Activated gamma-delta T cell treated with Interleukin-2 at 50 U/mL for 16 hours (primary cell): ENCODE data around the gene XRRA1.
"Not testable (repeated sequence)": the region's sequence is repeated elsewhere in the genome, so short reads cannot be mapped to it uniquely, and the experiment has no call there.

Experiments used
- DNase-seq: peaks from one replicate; pipeline ENCODE4 v3.0.0-alpha.2; 2020

The XRRA1 gene, protein sequence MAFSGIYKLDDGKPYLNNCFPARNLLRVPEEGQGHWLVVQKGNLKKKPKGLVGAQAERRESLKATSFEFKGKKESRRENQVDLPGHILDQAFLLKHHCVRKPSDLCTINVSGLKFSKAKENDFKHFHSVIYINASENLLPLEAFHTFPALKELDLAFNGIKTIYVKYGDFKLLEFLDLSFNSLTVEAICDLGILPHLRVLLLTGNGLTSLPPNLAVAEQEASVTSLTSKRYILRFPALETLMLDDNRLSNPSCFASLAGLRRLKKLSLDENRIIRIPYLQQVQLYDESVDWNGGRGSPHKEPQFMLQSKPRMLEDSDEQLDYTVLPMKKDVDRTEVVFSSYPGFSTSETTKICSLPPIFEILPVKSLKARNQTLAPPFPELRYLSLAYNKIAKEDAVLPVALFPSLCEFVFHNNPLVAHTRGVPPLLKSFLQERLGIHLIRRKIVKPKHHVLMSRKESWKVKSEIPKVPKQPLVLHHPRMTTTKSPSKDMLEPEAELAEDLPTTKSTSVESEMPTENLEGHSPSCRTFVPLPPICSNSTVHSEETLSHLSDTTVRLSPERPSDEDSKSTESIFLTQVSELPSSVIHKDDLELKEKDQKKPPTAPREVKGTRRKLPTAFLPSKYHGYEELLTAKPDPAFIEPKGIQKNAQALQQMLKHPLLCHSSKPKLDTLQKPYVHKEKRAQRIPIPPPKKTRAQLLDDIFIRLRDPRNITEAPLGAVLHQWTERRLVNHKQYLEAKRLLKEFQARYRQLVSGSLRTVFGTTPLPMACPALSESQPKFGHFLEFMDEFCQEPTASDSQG

DNA sequence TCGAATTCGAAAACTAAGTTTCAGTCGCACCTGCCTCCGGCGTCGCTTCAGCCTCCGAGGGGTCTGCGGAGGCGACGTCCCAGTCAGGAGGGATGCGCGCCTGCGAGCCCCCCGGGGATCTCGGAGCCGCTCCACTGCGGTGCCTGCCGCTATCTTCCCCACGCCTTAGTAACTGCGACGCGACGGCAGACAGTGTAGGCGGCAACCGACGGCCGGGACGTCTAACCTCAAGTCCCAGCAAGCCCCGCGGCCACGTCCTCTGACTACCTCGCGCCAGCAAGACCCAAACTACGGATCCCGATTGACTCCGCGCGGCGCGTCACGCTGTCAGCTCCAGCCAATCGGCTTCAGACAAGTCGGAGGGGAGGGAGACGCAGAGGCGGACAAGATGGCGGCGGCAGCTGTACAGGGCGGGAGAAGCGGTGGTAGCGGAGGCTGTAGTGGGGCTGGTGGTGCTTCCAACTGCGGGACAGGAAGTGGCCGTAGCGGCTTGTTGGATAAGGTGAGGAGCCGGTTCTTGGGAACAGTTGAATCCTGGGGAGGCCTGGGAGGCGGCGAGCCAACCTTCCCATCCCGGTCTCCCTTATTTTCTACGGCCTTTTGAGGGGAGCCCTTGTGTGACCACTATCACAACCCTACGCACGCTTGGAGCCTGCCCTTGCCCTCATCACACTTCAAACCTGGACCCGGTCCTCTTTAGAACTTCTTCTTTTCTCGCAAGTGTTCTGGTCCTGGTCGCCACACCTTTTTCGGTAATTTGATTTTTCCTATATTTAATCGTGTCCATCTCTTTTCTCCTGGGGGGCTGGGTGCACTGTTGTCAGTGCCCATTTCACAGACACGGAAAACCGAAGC lies at the start of gene XRRA1, which contains the start of gene SPCS2:
Gene XRRA1 (minus strand): TSS at position 194 of the 855 bp plus-strand sequence. CDS start 8,213 bp downstream, outside the sequence.
Gene SPCS2 (plus strand): TSS at position 369 of the 855 bp plus-strand sequence. CDS start 20 bp downstream, at position 389.
- peak; percentile 96 for DNase-seq

DNA sequence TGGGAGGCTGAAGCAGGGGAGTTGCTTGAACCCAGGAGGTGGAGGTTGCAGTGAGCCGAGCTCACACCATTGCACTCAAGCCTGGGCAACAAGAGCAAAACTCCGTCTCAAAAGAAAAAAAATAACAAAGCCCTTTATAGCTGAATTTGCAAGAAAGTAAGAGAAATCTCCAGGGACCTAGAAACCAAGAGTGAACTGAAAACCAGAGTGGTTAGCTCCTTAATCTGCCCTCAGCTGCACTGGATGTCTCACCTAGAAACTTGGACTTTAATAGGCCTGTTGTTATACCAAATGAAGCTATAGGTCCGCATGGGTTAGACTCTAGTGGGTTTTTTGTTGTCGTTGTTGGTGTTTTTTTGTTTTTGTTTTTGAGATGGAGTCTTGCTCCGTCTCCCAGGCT lies 44.0 kb upstream of the XRRA1 start:
- no peak for DNase-seq

DNA sequence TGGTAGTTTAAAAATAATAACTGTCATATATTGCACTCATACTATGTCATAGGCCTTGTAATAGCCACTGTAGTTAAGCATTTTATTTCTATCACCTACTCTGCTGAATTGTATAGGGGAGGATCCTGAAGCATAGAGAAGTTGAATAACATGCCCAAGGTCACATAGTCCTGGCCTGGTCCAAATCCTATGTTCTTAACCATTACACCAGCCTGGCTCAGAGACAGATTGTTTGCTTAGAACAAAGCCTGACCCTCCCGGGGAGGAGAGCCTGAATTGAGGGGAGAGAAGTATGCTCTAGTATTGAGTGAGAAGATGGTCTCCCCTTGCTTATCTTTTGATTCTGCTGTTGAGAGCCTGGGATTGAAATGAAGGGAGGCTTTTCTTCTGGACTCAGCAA lies 42.0 kb upstream of the XRRA1 start:
- DNase-seq, result no peak

DNA sequence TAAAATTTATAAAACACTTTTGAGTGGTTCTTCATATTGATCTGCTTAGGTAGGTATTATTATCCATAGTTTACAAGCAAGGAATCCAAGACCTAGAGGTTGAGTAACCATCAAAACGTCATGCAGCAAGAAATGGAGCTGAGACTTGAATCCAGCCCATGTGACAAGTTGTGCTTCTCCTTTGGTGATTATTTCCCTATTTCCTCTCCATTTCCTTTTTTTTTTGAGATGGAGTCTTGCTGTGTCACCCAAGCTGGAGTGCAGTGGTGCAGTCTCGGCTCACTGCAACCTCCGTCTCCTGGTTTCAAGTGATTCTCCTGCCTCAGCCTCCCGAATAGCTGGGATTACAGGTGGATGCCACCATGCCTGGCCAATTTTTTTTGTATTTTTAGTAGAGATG lies 41.3 kb upstream of the XRRA1 start:
- not testable (repeated sequence) for DNase-seq

DNA sequence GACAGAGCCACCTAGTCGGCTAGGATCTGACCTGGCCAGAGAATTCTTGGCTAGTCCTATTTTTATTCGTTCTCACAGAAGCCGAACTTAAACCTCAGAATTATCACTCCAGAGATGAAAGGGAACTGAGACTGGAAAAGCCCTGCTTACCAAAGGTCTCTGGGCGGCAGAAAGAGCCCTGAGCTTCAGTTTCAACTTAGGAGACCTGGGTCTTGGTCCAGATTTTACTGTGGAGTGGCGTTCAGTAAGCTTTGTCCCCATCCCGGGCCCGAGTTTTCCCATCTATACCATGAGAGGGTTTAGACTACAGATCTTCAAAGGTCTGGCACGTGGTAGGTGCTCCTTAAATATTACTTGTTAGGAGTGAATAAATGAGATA lies 40.4 kb upstream of the XRRA1 start:
- no peak for DNase-seq

DNA sequence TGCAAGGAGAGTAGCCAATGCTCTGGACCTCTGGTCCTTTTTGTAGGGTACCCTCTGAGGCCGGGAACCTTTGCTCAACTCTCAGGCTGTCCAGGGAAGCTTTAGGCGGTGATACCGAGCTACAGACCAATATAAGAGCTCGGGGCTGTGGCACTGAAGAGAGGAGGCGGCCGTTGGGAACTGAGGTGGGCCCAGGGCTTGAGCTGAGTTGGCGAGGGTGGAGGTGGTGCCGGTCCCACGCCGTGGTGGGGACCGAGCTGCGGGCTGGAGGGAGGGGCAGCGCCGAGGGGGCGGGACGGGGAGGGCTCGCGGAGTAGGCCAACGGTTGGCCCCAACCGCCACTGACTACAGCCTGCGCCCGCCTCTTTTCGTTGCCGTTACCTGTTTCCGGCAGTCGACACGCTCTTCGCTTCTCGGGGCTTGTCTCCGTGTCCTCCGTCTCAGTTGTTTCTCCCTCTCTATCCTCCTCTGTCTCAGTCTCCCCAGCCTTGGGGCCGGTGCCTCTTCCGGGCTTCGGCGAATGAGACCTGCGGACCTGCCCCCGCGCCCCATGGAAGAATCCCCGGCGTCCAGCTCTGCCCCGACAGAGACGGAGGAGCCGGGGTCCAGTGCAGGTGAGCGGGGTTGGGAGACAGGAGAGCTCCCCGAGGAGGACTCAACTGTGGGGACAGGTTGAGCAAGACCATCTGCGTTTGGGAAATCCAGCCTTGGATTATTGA lies 39.8 kb upstream of the XRRA1 start, which contains the start of gene NEU3:
Gene NEU3 (plus strand): TSS at position 393 of the 719 bp plus-strand sequence. CDS start 128 bp downstream, at position 521.
- peak; percentile 79 for DNase-seq

DNA sequence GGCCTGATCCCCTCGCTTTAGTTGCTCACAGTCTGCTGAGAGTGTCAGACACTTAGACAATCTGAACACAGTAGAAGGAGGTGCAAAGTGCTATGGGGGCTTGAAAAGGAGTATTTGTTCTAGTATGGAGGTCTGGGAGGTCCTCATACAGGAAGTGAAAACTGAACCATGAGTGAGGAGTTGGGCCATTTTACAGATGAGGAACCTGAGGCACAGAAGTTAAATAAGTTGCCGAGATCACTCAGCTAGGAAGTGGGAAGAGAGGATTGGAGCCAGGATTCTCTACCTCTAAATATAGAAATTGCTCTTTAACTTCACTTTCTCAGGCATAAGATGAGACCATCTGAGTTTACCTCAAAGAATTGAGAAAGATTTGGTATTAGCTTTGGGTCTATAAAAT lies 35.8 kb upstream of the XRRA1 start:
- DNase-seq, result no peak

DNA sequence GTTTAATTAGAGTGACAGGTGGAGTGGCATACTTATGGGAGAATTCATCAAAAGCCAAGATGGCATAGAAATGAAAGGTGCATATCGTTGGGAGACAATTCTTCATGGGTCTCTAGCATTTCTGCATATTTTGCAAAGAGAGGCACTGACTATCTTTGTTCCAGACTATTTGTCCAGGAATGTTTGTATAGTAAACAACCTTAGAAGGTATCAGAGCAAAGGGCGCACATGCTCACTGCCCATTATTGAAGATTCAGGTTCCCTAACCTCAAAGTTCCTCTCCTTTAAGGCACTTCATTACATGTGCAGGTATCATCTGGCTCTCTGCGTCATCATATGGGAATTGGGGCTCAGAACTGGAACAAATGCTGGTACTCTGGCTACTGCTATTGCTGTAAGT lies 35.2 kb upstream of the XRRA1 start:
- no peak for DNase-seq

DNA sequence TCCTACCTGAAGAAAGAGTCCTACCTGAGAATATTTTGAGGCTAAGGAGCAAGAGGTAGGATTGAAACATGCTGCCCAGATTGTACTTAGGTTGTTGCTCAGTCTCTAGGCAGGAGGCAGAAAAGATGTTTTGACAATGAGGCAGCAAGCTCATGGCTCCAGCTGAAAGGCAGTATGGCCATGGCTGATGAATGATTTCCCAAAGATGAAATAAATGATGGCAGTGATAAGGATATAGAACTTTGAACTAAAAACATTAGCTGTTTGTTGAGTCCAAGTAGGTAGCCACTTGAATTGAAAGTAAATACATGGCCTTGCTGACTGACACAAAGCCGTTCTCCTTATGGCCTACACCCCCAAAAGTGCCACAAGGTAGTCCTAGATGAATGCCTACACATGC lies 33.0 kb upstream of the XRRA1 start:
- DNase-seq, result no peak

DNA sequence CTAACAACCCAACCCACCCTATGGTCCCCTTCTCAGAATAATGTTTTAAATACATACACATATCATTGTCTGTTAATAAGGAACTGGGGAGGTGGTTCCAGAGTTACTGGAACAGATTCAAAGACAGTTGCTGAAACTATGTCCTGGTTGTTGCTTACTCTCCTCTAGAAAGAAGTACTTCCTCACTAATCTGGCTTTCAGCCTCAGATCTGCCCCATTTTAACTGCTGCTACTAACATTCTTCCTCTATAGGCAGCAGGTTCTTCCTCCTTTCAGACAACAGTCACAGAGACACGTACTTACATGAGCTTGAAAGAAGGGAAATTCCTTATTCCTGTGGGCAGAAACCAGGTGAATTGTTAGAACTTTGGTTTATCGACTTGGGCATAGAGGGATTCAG lies 31.7 kb upstream of the XRRA1 start:
- no peak for DNase-seq

DNA sequence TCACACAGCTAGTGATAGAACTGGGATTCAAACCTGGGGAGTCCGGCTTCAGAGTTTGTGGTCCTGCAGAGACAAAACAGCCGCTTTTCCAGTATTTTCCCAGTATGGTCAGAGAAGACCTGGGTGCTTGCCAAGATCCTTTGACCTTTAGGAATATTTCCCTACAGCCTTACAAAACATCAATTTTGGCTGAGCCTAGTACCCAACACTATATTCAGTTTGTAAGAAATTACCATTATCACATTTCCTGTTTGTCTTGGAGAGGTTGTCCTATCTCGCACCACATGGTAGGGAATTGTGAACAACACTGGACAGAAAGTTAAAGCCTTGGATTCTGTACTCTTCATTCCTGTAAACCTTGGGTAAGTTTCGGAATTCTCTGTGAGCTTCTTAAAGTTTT lies 29.1 kb upstream of the XRRA1 start:
- DNase-seq, result no peak

DNA sequence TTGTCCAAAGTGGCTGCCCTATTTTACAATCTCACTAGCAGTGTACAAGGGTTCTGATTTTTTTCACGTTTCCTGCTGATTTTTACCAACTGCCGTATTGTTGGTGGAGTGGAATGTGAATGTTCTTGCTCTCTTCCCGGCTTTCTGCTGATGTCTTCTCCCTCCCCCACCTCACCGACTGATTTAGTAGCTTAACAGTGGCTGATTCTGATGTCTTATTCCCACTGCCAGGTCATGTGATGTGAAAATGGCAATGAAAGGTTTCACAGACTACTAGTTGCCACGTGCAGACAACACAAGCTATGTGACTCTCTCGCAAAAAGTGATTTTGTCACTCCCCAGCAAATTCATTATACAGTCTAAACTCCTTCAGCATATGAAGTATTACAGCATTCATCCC lies 22.5 kb upstream of the XRRA1 start:
- DNase-seq, result no peak

DNA sequence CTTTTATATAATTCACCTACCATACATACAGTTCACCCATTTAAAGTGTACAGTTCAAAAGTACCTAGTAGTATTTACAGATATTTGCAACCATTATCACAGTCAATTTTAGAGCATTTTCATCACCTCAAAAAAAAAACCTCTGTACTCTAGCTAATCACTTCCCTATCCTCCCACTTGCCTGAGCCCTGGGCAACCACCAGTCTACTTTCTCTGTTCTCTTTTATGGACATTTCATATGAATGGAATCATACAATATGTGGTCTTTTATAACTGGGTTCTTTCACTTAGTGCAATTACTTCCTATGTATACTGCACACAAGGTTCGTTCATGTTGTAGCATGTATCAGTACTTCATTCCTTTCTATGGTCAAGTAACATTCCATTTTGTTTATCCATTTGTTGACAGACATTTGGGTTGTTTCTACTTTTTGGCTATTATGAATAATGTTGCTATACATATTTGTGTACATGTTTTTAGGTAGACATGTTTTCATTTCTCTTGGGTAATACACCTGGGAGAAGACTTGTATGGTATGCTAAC lies 22.0 kb upstream of the XRRA1 start:
- no peak for DNase-seq

DNA sequence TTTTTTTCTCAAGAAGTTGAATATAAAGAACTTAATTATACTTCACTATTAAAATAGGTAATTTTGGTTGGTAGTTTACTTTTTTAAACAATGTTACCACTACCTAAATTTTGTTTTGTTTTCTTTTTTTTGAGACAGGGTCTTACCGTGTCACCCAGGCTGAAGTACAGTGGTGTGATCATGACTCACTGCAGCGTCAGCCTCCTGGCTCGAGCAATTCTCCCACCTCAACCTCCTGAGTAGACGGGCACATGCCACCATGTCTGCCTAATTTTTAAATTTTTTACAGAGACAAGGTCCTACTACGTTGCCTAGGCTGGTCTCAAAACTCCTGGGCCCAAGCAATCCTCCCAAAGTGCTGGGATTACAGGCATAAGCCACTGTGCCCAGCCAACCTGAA lies 17.8 kb upstream of the XRRA1 start:
- no peak for DNase-seq

DNA sequence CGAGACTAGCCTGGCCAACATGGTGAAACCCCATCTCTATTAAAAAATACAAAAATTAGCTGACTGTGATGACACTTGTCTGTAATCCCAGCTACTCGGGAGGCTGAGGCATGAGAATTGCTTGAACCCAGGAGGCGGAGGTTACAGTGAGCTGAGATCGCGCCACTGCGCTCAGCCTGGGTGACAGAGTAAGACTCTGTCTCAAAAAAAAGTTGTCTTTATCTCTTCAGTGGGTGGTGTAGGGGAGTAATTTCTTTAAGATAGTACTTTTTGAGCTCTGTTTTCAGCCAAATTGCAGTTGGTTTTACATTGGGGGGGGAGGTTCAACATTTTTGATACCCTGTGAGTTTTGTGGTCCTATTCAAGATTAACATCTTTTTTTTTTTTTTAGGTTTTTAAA lies 11.2 kb upstream of the XRRA1 start:
- DNase-seq, result not testable (repeated sequence)

DNA sequence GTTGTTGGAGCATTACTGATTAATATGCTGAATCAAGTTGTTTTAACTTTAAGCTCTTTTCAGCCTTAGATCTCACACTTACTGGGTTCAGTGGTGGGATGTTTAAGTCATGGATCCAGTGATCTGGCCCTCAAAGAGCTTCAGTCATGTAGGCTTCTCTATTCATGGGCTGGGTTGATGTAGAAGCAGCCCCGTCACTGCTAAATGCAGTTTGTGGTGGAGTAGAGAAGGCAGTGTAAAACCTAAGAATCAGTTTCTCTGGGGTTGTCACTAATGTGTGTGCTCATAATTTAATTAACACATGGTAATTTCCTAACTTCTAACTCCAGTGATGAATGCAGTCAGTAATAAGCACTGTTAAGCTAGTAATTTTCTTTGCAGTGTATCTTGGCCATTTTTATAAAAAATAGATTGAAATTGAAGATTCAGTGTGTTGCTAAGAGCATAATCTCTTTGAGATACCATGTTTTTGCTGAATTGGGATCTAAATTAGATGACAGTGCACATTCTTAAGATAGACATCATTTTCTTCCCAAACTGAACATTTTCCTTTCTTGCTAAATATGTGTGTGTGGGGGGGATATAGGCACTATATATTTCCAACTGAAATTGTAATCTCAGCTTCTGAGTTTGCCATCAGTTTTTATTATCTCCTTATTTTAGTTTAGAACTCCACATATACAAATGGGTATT lies 9.2 kb upstream of the XRRA1 start:
- DNase-seq, result no peak

DNA sequence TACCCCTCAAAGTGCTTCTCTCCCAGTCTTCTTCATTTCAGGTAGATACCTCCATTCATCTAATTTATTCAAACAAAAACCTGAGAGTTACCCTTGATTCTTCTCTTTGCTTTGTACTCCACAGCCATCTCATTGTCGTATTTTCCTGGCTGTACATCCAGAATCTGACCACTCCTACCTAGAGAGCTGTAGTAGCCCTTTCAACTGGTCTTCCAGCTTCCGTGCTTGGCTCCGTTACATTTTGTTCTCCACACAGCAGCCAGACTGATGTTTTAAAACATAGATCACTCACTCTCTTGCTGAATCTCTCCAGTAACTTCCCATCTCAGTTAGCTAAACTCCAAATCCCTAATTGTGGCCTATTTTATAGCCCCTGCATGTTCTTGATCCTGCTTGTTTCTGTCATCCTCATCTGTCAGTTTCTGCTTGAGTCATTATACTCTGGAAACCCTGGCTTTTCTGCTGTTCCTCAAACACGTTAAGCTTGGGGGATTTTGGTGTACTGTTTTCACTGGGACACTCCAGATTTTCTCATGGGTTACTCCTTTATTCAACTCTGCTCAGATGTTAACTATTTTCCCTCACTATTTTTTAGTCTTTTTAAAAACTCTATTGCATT lies 7.6 kb upstream of the XRRA1 start:
- no peak for DNase-seq

DNA sequence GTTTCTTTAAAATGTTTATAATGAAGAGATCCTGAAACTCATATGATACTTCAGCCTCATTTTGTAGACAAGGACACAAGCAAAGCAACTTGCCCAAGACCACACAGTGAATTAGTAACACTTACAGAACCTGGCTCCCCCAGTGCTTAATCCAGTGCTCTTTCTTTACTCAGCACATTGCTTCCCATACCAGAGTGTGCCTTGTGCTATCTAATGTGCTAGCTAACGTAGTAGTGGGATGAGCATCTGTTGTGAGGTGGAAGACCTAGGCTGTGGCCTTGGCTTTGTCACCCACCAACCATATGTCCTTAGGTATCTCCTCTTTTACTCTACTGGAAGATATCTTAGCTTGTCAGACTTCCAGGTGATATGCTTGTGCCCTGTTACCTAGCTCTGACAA lies 5.3 kb upstream of the XRRA1 start:
- no peak for DNase-seq

DNA sequence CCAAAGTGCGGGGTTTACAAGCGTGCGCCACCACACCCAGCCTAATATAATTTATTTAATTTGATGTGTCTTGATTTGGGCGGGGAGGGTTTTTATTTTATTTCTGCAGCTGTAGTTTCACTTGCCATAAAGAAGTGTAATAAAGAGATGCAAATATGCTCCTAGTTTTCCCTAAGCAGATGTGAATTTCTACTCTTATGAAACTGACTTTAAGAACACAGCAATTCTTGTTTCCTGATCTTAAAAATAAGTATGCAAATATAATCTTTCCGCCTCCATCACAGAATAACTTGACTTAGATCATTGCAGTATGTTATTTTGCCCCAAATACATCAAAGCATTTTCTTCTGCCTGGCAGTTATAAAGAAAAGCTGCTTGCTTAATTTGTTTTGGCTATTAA lies 4.6 kb upstream of the XRRA1 start:
- DNase-seq, result no peak

DNA sequence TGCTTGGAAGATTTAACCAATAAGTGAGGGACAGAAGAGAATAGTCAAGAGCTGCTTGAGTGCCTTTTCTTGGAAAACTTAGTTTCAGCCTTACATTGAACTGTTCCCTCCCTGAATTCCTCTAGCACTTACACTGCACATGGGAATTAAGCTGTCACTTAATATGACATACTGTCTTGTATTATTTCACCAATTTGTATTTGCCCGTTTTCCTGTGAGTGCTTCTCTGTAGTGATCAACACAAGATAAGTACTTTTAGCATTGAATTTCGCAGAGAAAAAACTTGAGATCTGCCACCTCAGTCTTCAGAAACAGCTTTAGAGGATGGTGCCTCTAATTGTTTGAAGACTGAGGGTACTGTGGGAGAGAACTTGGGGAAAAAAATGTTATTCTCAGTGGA lies 3.9 kb upstream of the XRRA1 start:
- no peak for DNase-seq

DNA sequence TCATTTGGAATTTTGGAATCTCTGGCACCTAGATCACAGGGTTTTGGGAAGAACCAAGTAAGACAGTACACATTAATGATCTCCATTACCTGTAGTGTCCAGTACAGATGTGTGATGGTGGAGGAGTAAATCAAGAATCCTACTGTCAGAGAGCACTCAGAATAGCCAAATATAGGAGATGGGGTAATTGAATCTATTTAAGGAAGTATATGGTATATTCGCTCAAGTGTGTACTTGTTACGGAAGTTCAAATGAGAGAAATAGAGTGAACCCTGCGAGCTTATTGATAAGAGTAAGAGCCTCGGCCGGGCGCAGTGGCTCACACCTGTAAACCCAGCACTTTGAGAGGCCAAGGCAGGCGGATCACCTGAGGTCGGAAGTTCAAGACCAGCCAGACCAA lies 2.3 kb upstream of the XRRA1 start:
- DNase-seq, result no peak
